NCI-H2171 (cell line): ENCODE results near the gene CDHR4.
"Not testable (repeated sequence)": the region's sequence is repeated elsewhere in the genome, so short reads cannot be mapped to it uniquely, and the experiment has no call there.

ENCODE experiments used
- DNase-seq: peaks from one replicate; lab custom pipeline; 2025; lab: John Stamatoyannopoulos, UW

Gene CDHR4

GRCh38 chr3:49799761-49800160 lies at the start of gene CDHR4:
TSS of gene CDHR4 (minus strand) at chr3:49799873. CDS start at chr3:49799812, 61 bp downstream.
- DNase-seq = no peak

GRCh38 chr3:49845694-49846093 lies 46.0 kb upstream of the CDHR4 start:
- DNase-seq = no peak

- DNase-seq = no peak
Observed at GRCh38 chr3:49844464-49845183, 45.0 kb upstream of the CDHR4 start.

- DNase-seq = no peak
Observed at GRCh38 chr3:49842843-49843517, 43.3 kb upstream of the CDHR4 start.

GRCh38 chr3:49841806-49842205 lies 42.1 kb upstream of the CDHR4 start:
- no peak for DNase-seq

GRCh38 chr3:49841126-49841696 lies 41.5 kb upstream of the CDHR4 start:
- DNase-seq = no peak

GRCh38 chr3:49840388-49840787 lies 40.7 kb upstream of the CDHR4 start:
- DNase-seq = no peak

GRCh38 chr3:49839193-49839809 lies 39.6 kb upstream of the CDHR4 start:
- DNase-seq = peak; percentile 29

- no peak for DNase-seq
Observed at GRCh38 chr3:49831341-49831740, 31.7 kb upstream of the CDHR4 start.

- DNase-seq = no peak
Observed at GRCh38 chr3:49826016-49826415, 26.3 kb upstream of the CDHR4 start.

GRCh38 chr3:49823131-49823530 lies 23.5 kb upstream of the CDHR4 start:
- not testable (repeated sequence) for DNase-seq

GRCh38 chr3:49813497-49814174 lies 14.0 kb upstream of the CDHR4 start, which contains the start of gene UBA7:
TSS of gene UBA7 (minus strand) at chr3:49813953. CDS start at chr3:49813787, 166 bp downstream.
- no peak for DNase-seq

- no peak for DNase-seq
Observed at GRCh38 chr3:49812916-49813496, 13.3 kb upstream of the CDHR4 start.

- DNase-seq = no peak
Observed at GRCh38 chr3:49807431-49808114, 7.9 kb upstream of the CDHR4 start.

GRCh38 chr3:49806850-49807249 lies 7.2 kb upstream of the CDHR4 start:
- no peak for DNase-seq

GRCh38 chr3:49805897-49806701 lies 6.4 kb upstream of the CDHR4 start:
- no peak for DNase-seq

GRCh38 chr3:49805367-49805782 lies 5.7 kb upstream of the CDHR4 start:
- DNase-seq = peak; percentile 56

GRCh38 chr3:49804141-49805041 lies 4.7 kb upstream of the CDHR4 start:
- DNase-seq = no peak

GRCh38 chr3:49803465-49804140 lies 3.9 kb upstream of the CDHR4 start:
- peak; percentile 50 for DNase-seq
